ENCODE measurements around the gene BIRC6. TPM values are rescaled to one million over a fixed set of nuclear protein-coding genes. Genes with fewer than 3 reads are reported as not detected.

Gene BIRC6
- total RNA-seq, 1 experiment from 2014 or later = 96.7 TPM

- Mint-ChIP-seq H3K4me1 (ENCODE audit: low read depth, unreplicated experiment) (peaks cover 14% of the 10 kb centered on the region), H3K4me3 (ENCODE audit: unreplicated experiment) (no peak overlapping the region), H3K27me3 (ENCODE audit: insufficient read depth, unreplicated experiment) (no peaks in the 10 kb centered on the region), H3K36me3 (ENCODE audit: insufficient read depth, unreplicated experiment) (peaks cover 14% of the 10 kb centered on the region), H3K27ac (ENCODE audit: unreplicated experiment) (no peak overlapping the region), H3K9me3 (ENCODE audit: unreplicated experiment) (no peaks in the 10 kb centered on the region)
- CTCF ChIA-PET = no interaction called here
- Histone ChIP-seq H3K9me3 (no peaks in the 10 kb centered on the region; the same call in 1 of the 2 replicates), H3K27me3 (replicated peaks; ENCODE audit: control insufficient read depth, insufficient read depth, low read length) (no peaks in the 10 kb centered on the region), H3K4me1 (0 out of 2 replicates have a peak, but pooled peaks cover 16% of the 10 kb centered on the region), H3K4me3 (ENCODE audit: low read depth, low read length) (no peak overlapping the region), H3K36me3 (ENCODE audit: control insufficient read depth, insufficient read depth, low read length) (no peaks in the 10 kb centered on the region)
- no TSS peak for BruUV-seq (replicated peaks)
- POLR2A ChIA-PET = no interaction called here
- peak in 1 of 2 experiments; percentile 17 for DNase-seq
- no peak for TF ChIP-seq CTCF (IDR thresholded peaks at IDR 0.05; ENCODE audit: insufficient read depth in 1 of 2, low read depth in 1 of 2, low read length in 1 of 2, severe bottlenecking in 1 of 2, unreplicated experiment in 1 of 2)
- intact Hi-C loops (cut with micrococcal nuclease; ENCODE audit: unreplicated experiment) = no loop called here
These were observed 15.8 kb downstream of the BIRC6 start for GRCh38 chr2:32372519-32373182.

- Mint-ChIP-seq H3K27ac (ENCODE audit: unreplicated experiment) (peak overlapping the region; percentile 37), H3K27me3 (ENCODE audit: insufficient read depth, unreplicated experiment) (no peaks in the 10 kb centered on the region), H3K4me1 (ENCODE audit: low read depth, unreplicated experiment) (peaks cover 24% of the 10 kb centered on the region), H3K36me3 (ENCODE audit: insufficient read depth, unreplicated experiment) (peaks cover 14% of the 10 kb centered on the region), H3K4me3 (ENCODE audit: unreplicated experiment) (no peak overlapping the region), H3K9me3 (ENCODE audit: unreplicated experiment) (no peaks in the 10 kb centered on the region)
- H3K4me3 ChIP-seq (ENCODE audit: low read depth, low read length) = no peak overlapping the region
- CTCF ChIA-PET = no interaction called here
- H3K9me3 ChIP-seq = no peaks in the 10 kb centered on the region; the same call in 1 of the 2 replicates
- H3K4me1 ChIP-seq = peaks cover 40% of the 10 kb centered on the region
- POLR2A ChIA-PET = no interaction called here
- intact Hi-C loops (cut with micrococcal nuclease; ENCODE audit: unreplicated experiment) = no loop called here
- BruUV-seq (replicated peaks) = no TSS peak
- no peaks in the 10 kb centered on the region for H3K36me3 ChIP-seq (ENCODE audit: control insufficient read depth, insufficient read depth, low read length)
- DNase-seq = no peak
- H3K27me3 ChIP-seq (replicated peaks; ENCODE audit: control insufficient read depth, insufficient read depth, low read length) = no peaks in the 10 kb centered on the region
- TF ChIP-seq CTCF (IDR thresholded peaks at IDR 0.05; ENCODE audit: insufficient read depth in 1 of 2, low read depth in 1 of 2, low read length in 1 of 2, severe bottlenecking in 1 of 2, unreplicated experiment in 1 of 2) = no peak
These were observed 18.5 kb downstream of the BIRC6 start for GRCh38 chr2:32375228-32375892.

GRCh38 chr2:32376756-32377155, 19.9 kb downstream of the BIRC6 start:
- H3K27ac Mint-ChIP-seq (ENCODE audit: unreplicated experiment) = no peak overlapping the region
- peaks cover 19% of the 10 kb centered on the region for H3K36me3 Mint-ChIP-seq (ENCODE audit: insufficient read depth, unreplicated experiment)
- CTCF ChIA-PET = no interaction called here
- no peaks in the 10 kb centered on the region for H3K27me3 ChIP-seq (replicated peaks; ENCODE audit: control insufficient read depth, insufficient read depth, low read length)
- DNase-seq = no peak
- H3K4me3 Mint-ChIP-seq (ENCODE audit: unreplicated experiment) = no peak overlapping the region
- H3K4me1 ChIP-seq = peaks cover 44% of the 10 kb centered on the region
- H3K9me3 Mint-ChIP-seq (ENCODE audit: unreplicated experiment) = peaks cover 1% of the 10 kb centered on the region
- no peak overlapping the region for H3K4me3 ChIP-seq (ENCODE audit: low read depth, low read length)
- no peaks in the 10 kb centered on the region for H3K9me3 ChIP-seq
- peaks cover 24% of the 10 kb centered on the region for H3K4me1 Mint-ChIP-seq (ENCODE audit: low read depth, unreplicated experiment)
- no peak for TF ChIP-seq CTCF (IDR thresholded peaks at IDR 0.05; ENCODE audit: insufficient read depth in 1 of 2, low read depth in 1 of 2, low read length in 1 of 2, severe bottlenecking in 1 of 2, unreplicated experiment in 1 of 2)
- no TSS peak for BruUV-seq (replicated peaks)
- no peaks in the 10 kb centered on the region for H3K36me3 ChIP-seq (ENCODE audit: control insufficient read depth, insufficient read depth, low read length)
- intact Hi-C loops (cut with micrococcal nuclease; ENCODE audit: unreplicated experiment) = no loop called here
- POLR2A ChIA-PET = no interaction called here
- H3K27me3 Mint-ChIP-seq (ENCODE audit: insufficient read depth, unreplicated experiment) = no peaks in the 10 kb centered on the region

Data from Caco-2 (cell line).